GM12874 (cell line): ENCODE data around the gene NDST1.

ENCODE experiments used
- CTCF ChIP-seq: IDR thresholded peaks from 2 replicates; pipeline ENCODE4 v1.5.1; 2011; ENCODE audit warnings: low read depth, mild to moderate bottlenecking, control low read depth, low read length, moderate library complexity; ENCODE audit not compliant: insufficient read depth

Gene NDST1

GRCh38 chr5:150568663-150569062, 60.7 kb downstream of the NDST1 start:
- no peak for TF ChIP-seq CTCF

DNA sequence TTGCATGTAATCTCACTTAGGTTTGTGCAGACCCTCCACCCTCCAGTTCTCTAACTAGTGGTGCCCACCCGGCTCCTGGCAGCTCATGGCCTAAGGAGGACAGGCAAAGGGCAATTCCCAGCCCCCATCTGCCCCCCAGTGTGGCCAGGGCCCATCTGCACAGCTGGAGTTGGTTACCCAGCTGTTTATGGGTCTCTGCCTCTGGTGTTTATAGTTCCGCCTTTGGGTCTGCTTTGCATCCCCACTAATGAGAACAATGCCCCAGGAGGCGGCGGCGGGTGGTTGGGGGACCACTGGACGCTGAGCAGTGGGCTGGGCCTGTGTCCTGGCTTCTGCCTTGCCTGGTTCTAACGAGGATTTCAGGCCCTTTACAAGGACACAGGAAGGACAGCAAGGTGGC, 62.4 kb downstream of the NDST1 start:
- TF ChIP-seq CTCF = no peak

DNA sequence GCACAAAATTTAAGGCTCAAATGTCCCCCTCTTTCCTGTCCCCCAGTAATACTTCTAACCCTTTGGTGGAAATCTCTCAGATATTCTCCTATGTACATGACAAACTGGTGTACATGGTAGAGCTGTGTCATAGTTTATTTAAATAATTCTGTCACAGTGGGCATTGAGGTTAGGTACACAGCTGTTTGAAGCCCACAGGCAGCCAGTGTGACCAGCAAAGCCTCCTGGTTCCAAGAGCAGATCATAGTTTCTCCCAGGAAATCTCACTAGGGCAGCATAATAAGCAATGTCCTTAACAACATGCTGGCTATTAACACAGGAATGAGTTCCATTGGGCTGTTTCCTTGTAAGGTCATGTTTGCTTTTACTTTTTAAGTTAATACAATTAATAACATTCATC, 63.9 kb downstream of the NDST1 start:
- TF ChIP-seq CTCF = no peak

DNA sequence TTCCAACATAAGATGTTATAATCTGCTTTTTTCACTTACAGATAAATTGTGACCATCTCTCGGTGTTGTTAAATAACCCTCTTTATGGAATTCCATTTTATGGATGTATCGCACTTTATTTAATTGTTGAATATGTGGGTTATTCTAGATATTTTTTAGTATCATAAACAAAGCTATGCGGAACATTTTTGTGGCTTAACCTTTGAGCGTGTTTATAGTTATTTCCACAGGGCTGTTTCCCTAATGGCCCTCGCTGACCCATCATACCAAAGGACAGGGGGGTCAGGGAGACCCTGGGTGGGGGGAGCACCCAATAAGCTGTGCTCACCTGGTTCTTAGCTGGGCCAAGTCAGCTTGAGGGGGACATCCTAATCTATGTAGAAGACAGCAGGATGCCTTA, 65.3 kb downstream of the NDST1 start:
- no peak for TF ChIP-seq CTCF

DNA sequence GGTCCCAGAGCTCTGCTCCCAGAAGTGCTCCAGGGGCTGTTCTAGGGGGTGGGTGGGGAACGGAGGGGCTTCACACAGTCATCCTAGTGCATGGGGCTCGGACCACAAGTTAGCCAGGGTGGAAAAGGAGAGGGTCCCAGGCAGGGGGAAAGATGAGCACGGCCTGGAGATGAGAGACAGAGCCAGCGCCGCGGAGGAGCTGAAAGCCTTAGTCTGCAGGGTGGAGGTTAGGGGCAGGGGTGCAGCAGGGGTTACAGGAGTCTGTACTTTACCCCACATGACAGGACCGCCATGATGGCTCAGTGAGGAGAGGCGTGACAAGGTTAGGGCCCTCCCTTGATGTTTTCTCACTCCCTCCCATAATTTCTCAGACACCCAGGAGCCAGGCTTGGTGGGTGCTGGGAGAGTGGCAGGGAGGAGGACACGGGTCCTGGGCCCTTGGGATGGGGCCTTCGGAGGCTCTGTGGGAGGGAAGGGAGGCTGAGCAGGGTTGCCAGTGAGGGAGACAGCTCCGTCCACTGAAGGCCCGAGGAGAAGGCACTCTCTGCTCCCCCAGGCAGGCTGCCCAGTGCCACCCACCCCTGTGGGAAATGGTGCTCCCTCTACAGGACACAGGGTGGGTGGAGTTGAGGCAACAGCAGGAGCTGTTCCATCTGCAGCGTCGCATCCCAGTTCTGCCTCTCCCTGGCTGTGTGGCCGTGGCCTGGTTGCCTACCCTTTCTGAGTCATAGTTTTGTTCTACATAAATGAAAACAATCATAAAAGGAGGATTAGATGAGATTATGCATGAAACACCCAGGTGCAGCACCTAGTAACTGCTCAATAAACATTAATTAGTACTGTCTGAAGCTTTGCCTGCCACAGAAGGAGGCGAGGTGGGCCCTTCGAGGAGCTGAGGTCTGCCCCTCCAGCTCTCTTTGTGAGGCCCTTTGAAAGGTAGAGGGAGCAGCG, 66.2 kb downstream of the NDST1 start:
- TF ChIP-seq CTCF = no peak

DNA sequence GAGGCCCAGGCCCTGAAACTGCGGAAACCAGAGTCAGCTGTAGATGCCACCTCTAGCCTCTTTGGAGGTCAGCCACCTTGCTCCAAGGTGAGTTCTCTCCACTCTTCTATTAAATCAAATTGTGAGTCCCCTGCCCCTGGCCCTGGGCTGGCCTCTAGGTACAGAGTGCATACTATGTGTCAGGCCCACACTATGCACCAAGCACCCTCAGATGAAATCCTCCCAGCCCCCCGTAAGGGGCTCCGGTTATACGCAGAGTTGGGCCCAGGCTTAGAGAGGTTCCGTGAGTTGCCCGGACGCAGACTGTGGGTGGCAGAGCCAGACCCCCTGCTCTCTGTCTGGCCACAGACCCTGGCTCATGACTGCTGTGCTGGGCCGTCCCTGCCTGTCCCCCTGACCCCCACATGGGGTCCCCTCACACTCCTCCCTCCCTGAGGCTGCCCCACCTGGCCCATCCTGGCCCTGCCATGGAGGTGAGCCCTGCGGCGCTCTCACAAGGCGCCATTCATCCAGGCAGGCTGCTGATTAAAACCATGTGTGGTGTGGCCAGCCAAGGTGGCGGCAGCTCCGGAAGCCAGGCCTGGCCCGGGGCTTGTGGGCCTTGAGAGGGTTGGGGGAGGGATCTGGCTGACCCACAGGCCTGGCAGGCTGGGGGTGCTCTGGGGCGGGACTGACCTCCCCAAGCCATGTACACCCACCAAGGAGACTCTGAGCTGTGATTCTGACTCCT, 67.1 kb downstream of the NDST1 start:
- no peak for TF ChIP-seq CTCF

- no peak for TF ChIP-seq CTCF
Measured at GRCh38 chr5:150575745-150576448, 68.0 kb downstream of the NDST1 start.
